H1 (cell line): ENCODE measurements around the gene DEPP1. TPM values are rescaled to one million over a fixed set of nuclear protein-coding genes. Genes with fewer than 3 reads are reported as not detected.

Source experiments
- KDM4A ChIP-seq: IDR thresholded peaks from one replicate; pipeline ENCODE4 v1.7.1; 2012; ENCODE audit warnings: low read depth, mild to moderate bottlenecking, moderate library complexity, low read length, inconsistent platforms; ENCODE audit not compliant: severe bottlenecking
- polyA plus RNA-seq, 7 experiments: library from polyadenylated mRNA; depleted of rRNA in 3 of 7; stranded (reverse) in 5 of 7; unstranded in 2 of 7; fragments of >200 nt in 5 of 7; fragments of 200-250 nt in 2 of 7; gene quantifications; 1 replicate in 5 of 7; 2 replicates in 1 of 7; 4 replicates in 1 of 7; pipeline versions ENCODE4 v1.2.1 to v1.2.3, GENCODE V29; 2011 to 2013; ENCODE audit warnings: missing spikeins in 2 of 7, mixed read lengths in 2 of 7
- total RNA-seq: library from RNA; stranded (reverse); fragmentation: NEBNext Ultra II Directional; extraction: Animal tissue kit (Norgen Biotek cat#: 25700); gene quantifications from 2 replicates; pipeline ENCODE4 v1.2.1, GENCODE V29; 2021

DEPP1 gene
- total and polyA plus RNA-seq, 2 of the 8 experiments (the other 6 are each of a cell fraction or from before 2014, with no cell fraction given): 0.67 to 4.5 TPM

DNA sequence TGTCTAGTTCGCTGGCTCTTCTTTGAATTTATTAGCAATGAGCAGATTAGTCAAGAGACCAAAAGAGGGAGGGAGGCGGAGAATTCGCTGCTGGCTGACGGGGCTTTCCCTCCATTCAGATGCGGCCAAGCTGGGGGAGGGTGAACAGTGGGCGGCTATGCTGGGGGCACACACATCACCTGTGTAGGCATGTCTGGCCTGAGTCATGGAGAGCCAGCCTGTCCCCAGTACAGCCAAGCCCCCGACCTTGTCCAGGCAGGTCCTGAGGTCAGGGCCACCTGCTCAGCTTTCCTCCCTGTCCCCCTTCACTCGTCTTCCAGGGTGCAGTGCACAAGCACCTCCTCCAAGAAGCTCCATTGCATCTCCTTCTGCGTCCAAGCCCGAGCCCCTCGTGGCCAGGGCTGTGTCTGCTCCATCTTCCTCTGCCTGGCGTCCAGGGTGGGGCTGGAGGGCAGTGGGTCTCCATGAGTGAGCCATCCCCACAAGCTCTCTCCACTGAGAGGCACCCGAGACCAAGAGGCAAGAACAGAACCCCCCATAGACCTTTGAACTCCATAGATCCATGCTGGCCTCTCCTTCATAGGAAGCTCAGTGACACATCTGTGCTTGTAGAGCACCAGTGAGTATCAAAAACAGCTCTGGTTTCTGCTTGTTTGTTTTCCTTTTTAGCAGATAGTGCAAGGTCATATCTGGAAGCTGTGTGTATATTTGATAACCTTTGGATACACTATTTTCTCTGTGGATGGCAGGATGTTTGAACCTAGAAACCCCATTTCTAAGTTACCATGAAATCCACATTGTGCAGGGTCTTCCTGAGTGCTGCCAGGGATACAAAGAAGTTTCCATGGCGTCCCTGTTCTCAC is 1.9 kb upstream of the DEPP1 start (continued):
- no peak for TF ChIP-seq KDM4A
